Measurements from ENCODE around the gene SIRT5. TPM values are rescaled to one million over a fixed set of nuclear protein-coding genes. Genes with fewer than 3 reads are reported as not detected.
A peak's percentile ranks its signal among the peaks of the same experiment; 100 is the strongest.

The SIRT5 gene
- total and polyA plus RNA-seq, 2 experiments from 2014 or later = 16.3 to 21.7 TPM

GRCh38 chr6:13559968-13560650, 14.3 kb upstream of the SIRT5 start:
- TF ChIP-seq CTCF (IDR thresholded peaks at IDR 0.05; ENCODE audit: low read depth, low read length) = no peak
- no peaks in the 10 kb centered on the region for H3K9me3 ChIP-seq (ENCODE audit: low read depth)
- DNase-seq (ENCODE audit: low read depth in 1 of 2, low spot score in 1 of 2) = no peak
- H3K27me3 ChIP-seq = no peaks in the 10 kb centered on the region
- H3K36me3 ChIP-seq = no peaks in the 10 kb centered on the region
- no peak overlapping the region for H3K27ac ChIP-seq
- H3K4me1 ChIP-seq (ENCODE audit: low read depth) = peaks cover 10% of the 10 kb centered on the region
- H3K4me3 ChIP-seq = no peak overlapping the region

GRCh38 chr6:13560651-13561044, 13.8 kb upstream of the SIRT5 start:
- Histone ChIP-seq H3K4me3 (no peak overlapping the region), H3K27me3 (no peaks in the 10 kb centered on the region), H3K9me3 (ENCODE audit: low read depth) (no peaks in the 10 kb centered on the region), H3K4me1 (ENCODE audit: low read depth) (peaks cover 6% of the 10 kb centered on the region), H3K27ac (no peak overlapping the region), H3K36me3 (no peaks in the 10 kb centered on the region)
- no peak for TF ChIP-seq CTCF (IDR thresholded peaks at IDR 0.05; ENCODE audit: low read depth, low read length)
- DNase-seq (ENCODE audit: low read depth in 1 of 2, low spot score in 1 of 2) = no peak

- H3K27me3 ChIP-seq = no peaks in the 10 kb centered on the region
- H3K27ac ChIP-seq = no peak overlapping the region
- TF ChIP-seq CTCF (IDR thresholded peaks at IDR 0.05; ENCODE audit: low read depth, low read length) = no peak
- H3K9me3 ChIP-seq (ENCODE audit: low read depth) = no peaks in the 10 kb centered on the region
- DNase-seq (ENCODE audit: low read depth in 1 of 2, low spot score in 1 of 2) = peak in 1 of 2 donors; percentile 29
- H3K36me3 ChIP-seq = no peaks in the 10 kb centered on the region
- peaks cover 3% of the 10 kb centered on the region for H3K4me1 ChIP-seq (ENCODE audit: low read depth)
- no peak overlapping the region for H3K4me3 ChIP-seq
Observed at GRCh38 chr6:13561624-13562267, 12.7 kb upstream of the SIRT5 start.

GRCh38 chr6:13563009-13563408, 11.4 kb upstream of the SIRT5 start:
- no peaks in the 10 kb centered on the region for H3K9me3 ChIP-seq (ENCODE audit: low read depth)
- no peak for TF ChIP-seq CTCF (IDR thresholded peaks at IDR 0.05; ENCODE audit: low read depth, low read length)
- no peak overlapping the region for H3K4me3 ChIP-seq

GRCh38 chr6:13565921-13566320, 8.5 kb upstream of the SIRT5 start:
- Histone ChIP-seq H3K36me3 (no peaks in the 10 kb centered on the region), H3K4me3 (no peak overlapping the region), H3K4me1 (ENCODE audit: low read depth) (peaks cover 3% of the 10 kb centered on the region), H3K9me3 (ENCODE audit: low read depth) (no peaks in the 10 kb centered on the region), H3K27me3 (no peaks in the 10 kb centered on the region), H3K27ac (no peak overlapping the region)
- no peak for TF ChIP-seq CTCF (IDR thresholded peaks at IDR 0.05; ENCODE audit: low read depth, low read length)
- no peak for DNase-seq (ENCODE audit: low read depth in 1 of 2, low spot score in 1 of 2)

More at GRCh38 chr6:13563009-13563408, 11.4 kb upstream of the SIRT5 start:
- no peak for DNase-seq (ENCODE audit: low read depth in 1 of 2, low spot score in 1 of 2)
- H3K27ac ChIP-seq = no peak overlapping the region
- H3K36me3 ChIP-seq = no peaks in the 10 kb centered on the region
- H3K27me3 ChIP-seq = no peaks in the 10 kb centered on the region
- peaks cover 3% of the 10 kb centered on the region for H3K4me1 ChIP-seq (ENCODE audit: low read depth)

Data from cardiac muscle cell (in vitro differentiated cells and primary cell).